G401 (cell line): Measurements from ENCODE around the gene IL4R. TPM values are rescaled to one million over a fixed set of nuclear protein-coding genes. Genes with fewer than 3 reads are reported as not detected.
"Not testable (repeated sequence)": the region's sequence is repeated elsewhere in the genome, so short reads cannot be mapped to it uniquely, and the experiment has no call there.

Experiments
- DNase-seq: peaks from one replicate; pipeline ENCODE4 v3.0.0-alpha.2; 2015; ENCODE audit warnings: low spot score
- in situ Hi-C: cut with HindIII; loops from 2 replicates; pipeline ENCODE4 v1.10.0; 2016; ENCODE audit warnings: low sequenced_read_pairs, mixed read lengths
- total RNA-seq: library from RNA; depleted of rRNA; stranded (reverse); fragments of >200 nt; shearing (Covaris generic); gene quantifications from 2 replicates; pipeline ENCODE4 v1.2.3, GENCODE V29; 2014; rRNA removed

Gene IL4R
- 12.1 and 22.7 TPM in 2 replicates for total RNA-seq

DNA sequence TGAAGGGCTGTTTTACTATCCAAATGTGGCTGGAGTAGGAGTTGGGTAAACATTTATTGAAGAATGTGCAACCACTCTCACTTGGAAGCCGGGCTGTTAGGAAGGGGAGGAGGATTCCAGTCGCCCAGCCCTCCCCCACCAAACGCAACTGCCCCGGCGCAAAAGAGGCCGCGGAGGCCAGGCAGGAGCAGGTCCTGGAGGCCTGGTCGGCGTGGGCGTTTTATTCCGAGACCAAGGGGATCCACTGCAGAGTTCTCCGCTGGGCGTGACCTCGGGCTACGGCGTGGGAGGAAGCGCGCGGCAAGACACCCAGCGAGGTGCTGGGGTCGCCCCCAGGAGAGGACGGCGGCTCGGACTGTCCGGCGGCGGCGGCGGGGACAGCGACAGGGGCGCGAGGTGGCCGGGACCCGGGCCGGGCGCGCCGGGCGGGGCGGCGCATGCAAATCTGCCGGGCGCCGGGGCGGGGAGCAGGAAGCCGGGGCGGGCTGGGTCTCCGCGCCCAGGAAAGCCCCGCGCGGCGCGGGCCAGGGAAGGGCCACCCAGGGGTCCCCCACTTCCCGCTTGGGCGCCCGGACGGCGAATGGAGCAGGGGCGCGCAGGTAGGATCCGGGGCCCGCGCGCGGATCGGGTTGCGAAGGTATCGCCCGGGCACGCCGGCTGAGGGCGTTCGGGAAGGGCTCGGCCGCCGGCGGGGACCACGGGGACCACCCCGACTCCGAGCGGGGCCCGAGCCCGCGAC, at the start of gene IL4R:
IL4R (plus strand) TSS at position 553 of the 739 bp plus-strand sequence. CDS start 26,230 bp downstream, outside the sequence.
- no peak for DNase-seq
- in situ Hi-C loops = no loop called here

DNA sequence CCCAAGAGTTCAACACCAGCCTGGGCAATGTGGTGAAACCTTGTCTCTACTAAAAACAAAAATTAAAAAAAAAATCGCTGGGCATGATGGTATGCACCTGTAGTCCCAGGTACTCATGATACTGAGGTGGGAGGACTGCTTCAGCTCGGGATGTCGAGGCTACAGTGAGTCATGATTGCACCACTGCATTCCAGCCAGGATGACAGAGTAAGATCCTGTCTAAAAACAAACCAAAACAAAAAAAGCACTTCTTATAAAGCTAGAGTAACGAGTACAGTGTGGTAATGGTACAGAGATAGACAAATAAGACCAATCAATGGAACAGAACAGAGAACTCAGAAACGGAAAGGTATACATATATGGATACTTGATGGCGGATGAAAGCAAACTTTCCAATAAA, 49.6 kb upstream of the IL4R start:
- in situ Hi-C loops = no loop called here

GRCh38 chr16:27265982-27266381, 47.8 kb upstream of the IL4R start:
- in situ Hi-C loops = no loop called here
- DNase-seq = no peak

More for the DNA sequence above, 49.6 kb upstream of the IL4R start:
- DNase-seq = no peak

GRCh38 chr16:27267037-27267677, 46.6 kb upstream of the IL4R start:
- DNase-seq = no peak
- in situ Hi-C loops = no loop called here

DNA sequence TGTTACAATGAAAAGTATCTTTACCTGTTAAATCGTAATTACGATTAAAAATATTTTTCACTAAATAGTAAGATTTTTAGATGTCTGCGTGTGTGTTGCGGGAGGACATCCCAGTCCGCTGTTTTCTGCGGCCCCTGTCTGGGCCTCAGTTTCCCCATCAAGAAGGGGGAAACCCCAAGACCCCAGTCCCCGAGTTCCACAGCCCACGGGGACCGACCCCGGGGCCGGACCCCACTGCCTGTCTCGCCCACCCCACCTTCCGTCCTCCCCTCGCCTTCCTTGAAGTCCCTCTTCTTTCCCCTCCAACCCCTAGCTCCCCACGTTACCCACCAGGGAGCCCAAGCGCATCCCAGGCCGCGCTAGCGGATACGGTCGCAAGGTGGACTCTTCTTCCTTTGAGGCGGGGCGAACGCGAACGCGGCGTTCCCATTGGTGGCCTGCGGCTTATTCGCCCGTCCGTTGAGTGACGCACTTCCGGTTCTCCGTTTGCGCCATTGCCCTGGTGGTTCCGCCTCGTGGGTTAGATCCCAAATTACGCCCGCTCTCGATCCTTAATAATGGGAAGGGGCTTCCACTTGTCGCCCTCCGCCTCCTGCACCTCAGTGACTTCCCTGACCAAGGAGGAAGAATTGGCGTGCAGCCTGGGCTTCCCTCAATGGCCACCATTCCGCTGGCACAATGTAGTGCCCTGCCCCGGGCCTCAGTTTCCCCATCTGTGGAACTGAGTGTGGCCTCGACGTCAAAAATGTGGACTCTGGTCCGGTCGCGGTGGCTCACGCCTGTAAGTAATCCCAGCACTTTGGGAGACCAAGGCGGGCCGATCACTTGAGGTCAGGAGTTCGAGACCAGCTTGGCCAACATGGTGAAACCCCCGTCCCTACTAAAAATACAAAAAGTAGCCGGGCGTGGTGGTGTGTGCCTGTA, 45.1 kb upstream of the IL4R start, which contains the start of gene NSMCE1:
NSMCE1 (minus strand) TSS at position 397 of the 924 bp plus-strand sequence. CDS start 11,202 bp downstream, outside the sequence.
- in situ Hi-C loops = no loop called here
- peak; percentile 97 for DNase-seq

GRCh38 chr16:27269300-27270150, 44.2 kb upstream of the IL4R start:
- no peak for DNase-seq
- in situ Hi-C loops = no loop called here

DNA sequence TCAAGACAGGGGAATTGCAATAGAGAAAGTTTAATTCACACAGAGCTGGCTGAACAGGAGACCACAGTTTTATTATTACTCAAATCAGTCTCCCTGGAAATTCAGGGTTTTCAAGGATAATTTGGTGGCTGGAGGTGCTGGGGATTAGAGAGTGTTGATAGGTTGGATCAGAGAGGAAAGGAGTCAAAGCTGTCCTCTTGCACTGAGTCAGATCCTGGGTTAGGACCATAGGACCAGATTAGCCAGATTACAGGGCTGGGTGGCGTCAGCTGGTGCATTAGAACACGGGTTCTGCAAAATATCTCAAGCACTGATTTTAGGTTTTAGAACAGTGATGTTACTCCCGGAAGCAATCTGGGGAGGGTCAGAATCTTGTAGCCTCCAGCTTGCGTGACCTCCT, 43.4 kb upstream of the IL4R start:
- no peak for DNase-seq
- in situ Hi-C loops = no loop called here

GRCh38 chr16:27272076-27272475, 41.7 kb upstream of the IL4R start:
- in situ Hi-C loops = no loop called here

GRCh38 chr16:27272697-27273096, 41.1 kb upstream of the IL4R start:
- DNase-seq, in situ Hi-C loops: not testable (repeated sequence)

More at GRCh38 chr16:27272076-27272475, 41.7 kb upstream of the IL4R start:
- DNase-seq = no peak

DNA sequence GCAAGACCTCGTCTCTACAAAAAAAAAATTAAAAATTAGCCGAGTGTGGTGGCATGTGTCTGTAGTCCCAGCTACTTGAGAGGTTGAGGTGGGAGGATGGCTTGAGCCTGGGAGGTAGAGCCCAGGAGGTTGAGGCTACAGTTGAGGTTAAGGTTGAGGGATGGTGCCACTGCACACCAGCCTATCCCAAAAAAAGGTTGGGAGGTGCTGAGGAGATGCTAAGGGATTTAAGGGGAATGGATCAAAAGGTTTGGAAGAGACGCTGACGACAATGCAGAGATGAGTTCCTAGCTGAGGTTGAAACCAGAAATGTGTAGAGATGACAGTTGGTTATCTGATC, 40.5 kb upstream of the IL4R start:
- in situ Hi-C loops = no loop called here

GRCh38 chr16:27273670-27274423, 39.9 kb upstream of the IL4R start:
- in situ Hi-C loops = no loop called here
- no peak for DNase-seq

More for the DNA sequence above, 40.5 kb upstream of the IL4R start:
- DNase-seq = no peak

DNA sequence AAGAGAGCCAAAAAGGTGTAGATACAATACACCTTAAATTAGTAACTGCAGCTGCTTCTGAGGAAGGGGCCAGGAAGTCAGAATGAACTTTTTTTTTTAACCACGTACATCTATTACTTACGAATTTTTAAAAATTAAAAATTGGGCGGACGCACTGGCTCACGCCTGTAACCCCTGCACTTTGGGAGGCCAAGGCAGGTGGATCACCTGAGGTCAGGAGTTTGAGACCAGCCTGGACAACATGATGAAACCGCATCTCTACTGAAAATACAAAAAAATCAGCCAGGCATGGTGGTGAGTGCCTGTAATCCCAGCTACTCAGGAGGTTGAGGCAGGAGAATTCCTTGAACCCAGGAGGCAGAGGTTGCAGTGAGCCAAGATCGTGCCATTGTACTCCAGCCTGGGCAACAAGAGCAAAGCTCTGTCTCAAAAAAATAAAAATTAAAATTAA, 39.3 kb upstream of the IL4R start:
- in situ Hi-C loops, DNase-seq: not testable (repeated sequence)

- in situ Hi-C loops = no loop called here
- no peak for DNase-seq
Measured at GRCh38 chr16:27275394-27275793, 38.4 kb upstream of the IL4R start.

DNA sequence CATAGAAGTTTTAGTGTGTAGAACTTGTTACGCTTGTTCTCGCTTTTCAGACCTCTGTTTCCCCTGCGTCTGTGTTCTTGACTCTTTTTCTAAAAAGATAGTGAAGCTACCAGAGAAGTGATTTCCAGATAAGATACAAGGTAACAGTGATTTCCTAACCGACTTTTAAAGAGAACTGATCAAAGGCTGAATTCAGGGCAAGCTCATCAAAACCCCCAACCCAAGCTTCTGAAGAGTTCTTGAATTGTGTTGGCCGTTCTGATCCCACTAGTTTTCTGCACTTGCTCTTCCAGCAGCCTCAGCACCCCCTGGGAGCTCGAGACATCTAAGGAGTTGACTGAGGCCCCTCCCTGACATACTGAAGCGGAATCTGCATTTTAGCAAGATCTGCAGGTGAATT, 32.5 kb upstream of the IL4R start:
- DNase-seq = no peak
- in situ Hi-C loops = no loop called here

DNA sequence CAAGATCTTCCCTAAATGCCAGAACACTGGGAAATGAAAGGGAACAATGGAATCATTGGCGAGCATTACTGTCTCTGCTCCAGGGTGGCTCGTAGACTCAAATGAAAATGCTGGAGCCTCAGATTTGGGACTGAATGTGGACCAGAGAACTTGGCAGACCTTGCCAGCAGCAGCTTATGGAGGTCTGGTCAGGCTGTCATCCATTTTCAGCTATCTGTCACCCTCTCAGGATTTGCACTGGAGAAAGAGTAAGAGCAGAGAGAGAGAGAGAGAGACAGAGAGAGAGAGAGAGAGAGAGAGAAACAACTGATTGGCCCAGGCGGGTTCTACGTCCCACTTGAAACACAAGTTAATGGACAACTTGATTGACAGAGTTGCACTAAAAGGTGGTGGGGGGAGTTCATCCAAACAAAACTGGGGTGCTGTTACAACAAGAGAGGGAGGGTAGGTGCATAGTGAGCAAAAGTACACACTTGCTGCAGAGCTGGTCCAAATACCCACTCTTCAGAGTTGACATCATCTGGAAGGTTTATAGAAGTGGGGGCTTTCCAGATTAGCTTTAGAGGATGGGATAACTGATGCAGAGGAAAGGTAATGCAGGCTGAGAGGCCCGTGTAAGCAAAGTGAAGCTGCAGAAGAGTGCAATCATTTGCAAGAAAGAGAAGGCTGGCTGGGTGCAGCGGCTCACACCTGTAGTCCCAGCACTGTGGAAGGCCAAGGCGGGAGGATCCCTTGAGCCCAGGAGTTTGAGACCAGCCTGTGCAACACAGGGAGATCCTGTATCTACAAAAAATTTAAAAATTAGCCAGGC, 28.7 kb upstream of the IL4R start:
- in situ Hi-C loops = no loop called here
- no peak for DNase-seq

DNA sequence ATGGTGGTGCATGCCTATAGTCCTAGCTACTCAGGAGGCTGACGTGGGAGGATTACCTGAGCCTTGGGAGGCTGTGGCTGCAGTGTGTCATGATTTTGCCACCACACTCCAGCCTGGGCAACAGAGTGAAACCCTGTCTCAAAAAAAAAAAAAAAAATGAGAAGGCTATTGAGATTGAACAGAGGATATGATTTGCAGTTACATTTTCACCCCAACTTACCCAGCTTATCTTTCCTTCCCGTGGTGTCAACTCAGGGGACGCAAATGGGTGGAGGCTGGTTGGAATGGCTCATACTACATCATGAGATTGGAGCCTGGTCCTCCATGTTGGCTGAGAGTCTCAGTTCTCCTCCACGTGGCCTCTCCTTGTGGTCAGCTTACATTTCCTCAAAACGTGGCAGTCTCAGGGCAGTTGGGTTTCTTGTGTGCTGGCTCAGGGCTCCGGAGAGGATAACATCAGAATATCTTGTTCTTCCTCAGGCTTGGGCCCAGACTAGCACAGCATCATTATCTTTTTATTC, 28.0 kb upstream of the IL4R start:
- in situ Hi-C loops = no loop called here
- no peak for DNase-seq

DNA sequence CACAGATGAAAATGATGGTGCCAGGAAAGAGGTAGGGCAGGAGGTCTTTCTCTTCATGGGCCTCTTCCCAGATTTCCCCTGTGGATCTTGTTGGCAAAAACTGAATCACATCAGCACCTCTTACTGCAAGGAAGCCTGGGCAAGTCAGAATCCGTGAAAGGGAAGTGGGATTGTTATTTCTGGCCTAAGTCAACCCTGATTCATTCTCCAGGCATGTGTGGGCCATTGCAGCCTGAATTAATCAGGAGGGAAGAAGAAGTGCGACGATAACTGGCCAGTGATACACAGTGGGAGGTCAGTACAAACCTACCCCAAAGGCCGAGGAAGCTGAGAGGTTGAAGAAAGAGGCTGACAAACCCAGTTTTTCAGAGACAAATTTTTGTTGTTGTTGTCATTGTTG, 27.3 kb upstream of the IL4R start:
- in situ Hi-C loops = no loop called here

More for the DNA sequence above, 27.3 kb upstream of the IL4R start:
- DNase-seq = no peak
